ENCODE results near the gene CDC42EP5.

DNA sequence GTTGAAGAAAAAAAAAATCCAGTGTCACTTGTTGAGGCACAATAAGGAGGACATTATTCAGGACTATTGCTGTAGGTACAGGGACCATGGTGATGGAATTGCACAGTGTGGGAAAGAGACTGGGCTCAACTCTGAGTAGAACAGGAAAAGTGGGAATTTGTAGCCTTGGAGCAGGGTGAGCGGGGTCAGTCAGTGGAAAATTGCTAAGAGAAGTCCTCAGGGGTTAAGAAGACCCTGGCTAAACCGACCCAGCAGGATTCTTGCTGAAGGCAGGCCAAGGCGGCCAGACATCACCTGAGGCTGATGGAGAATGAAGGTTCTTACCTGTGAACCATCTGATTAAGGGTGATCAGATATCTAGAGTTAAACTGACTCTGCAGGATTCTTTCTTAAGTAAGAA lies 42.1 kb upstream of the CDC42EP5 start:
- TF ChIP-seq CTCF (IDR thresholded peaks at IDR 0.05) (no peak), POLR2AphosphoS5 (IDR thresholded peaks at IDR 0.05) (no peak)

All from upper lobe of left lung (tissue), 4 donors.